Ascending aorta (tissue), 2 donors: ENCODE measurements around the gene OR51B4. TPM values are rescaled to one million over a fixed set of nuclear protein-coding genes. Genes with fewer than 3 reads are reported as not detected.
"Not testable (repeated sequence)": the region's sequence is repeated elsewhere in the genome, so short reads cannot be mapped to it uniquely, and the experiment has no call there.

ENCODE experiments used
- DNase-seq, 2 donors: peaks; one replicate each; pipeline ENCODE4 v3.0.0-alpha.2; 2019; ENCODE audit warnings: low spot score in 2 of 2
- H3K27ac ChIP-seq, 2 donors: fragments of 200-600 bp; sonication (generic); one replicate each; pipeline ENCODE4 v1.5.1; 2016 to 2017; ENCODE audit warnings: mild to moderate bottlenecking in 1 of 2
- H3K27me3 ChIP-seq: fragments of 200-600 bp; sonication (generic); one replicate; pipeline ENCODE4 v1.5.1; 2017
- H3K36me3 ChIP-seq, 2 donors: fragments of 200-600 bp; sonication (generic); one replicate each; pipeline ENCODE4 v1.5.1; 2016
- H3K4me1 ChIP-seq, 2 donors: fragments of 200-600 bp; sonication (generic); one replicate each; pipeline ENCODE4 v1.5.1; 2016 to 2017; ENCODE audit warnings: mild to moderate bottlenecking in 1 of 2
- H3K4me3 ChIP-seq, 2 donors: fragments of 200-600 bp; sonication (generic); one replicate each; pipeline ENCODE4 v1.5.1; 2016 to 2017; ENCODE audit warnings: mild to moderate bottlenecking in 1 of 2
- H3K9me3 ChIP-seq, 2 donors: fragments of 200-600 bp; sonication (generic); one replicate each; pipeline ENCODE4 v1.5.1; 2016
- intact Hi-C: fragments of 100-400 bp; cut with DNase I; formaldehyde crosslinking; loops from one replicate; pipeline ENCODE4 v1.15.1; 2023
- total RNA-seq: library from RNA; depleted of rRNA; stranded (reverse); fragments of >200 nt; gene quantifications from one replicate; pipeline ENCODE4 v1.1.0, GENCODE V29; 2016
- TF ChIP-seq, protein P1 (sequence below), 3 experiments: fragments of 200-600 bp in 2 of 3; fragments of 450-650 bp in 1 of 3; sonication (generic) in 2 of 3; IDR thresholded peaks; one replicate each; pipeline ENCODE4 v1.5.1; 2016 to 2019; ENCODE audit warnings: antibody characterized with exemption in 3 of 3, mild to moderate bottlenecking in 1 of 3, moderate library complexity in 1 of 3

The OR51B4 gene
- total RNA-seq, 1 donor from 2014 or later, result not detected

DNA sequence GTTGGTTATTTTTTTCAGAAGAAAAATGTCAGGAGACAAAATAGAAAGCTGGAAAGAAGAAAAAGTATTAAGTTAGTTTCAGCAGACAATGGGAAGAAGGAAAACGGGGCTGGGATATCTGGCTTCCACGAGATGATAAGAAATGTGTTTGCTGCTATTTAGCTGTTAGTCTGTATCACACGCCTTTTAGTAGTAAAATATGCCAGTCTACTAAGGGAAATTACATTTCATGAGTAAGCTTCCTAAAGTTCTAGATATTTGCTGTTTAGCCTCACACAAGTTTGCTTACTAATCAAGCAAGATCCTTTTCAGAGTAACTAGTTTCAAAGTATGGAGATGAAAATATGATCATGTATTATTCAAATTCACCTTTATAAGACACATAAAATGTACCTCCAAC, 1.5 kb downstream of the OR51B4 start:
- DNase-seq, result no peak
- intact Hi-C loops, result no loop called here
- no peaks in the 10 kb centered on the region for H3K27me3 ChIP-seq
- H3K4me3 ChIP-seq, result no peak overlapping the region
- H3K9me3 ChIP-seq, result no peaks in the 10 kb centered on the region
- H3K4me1 ChIP-seq, result no peaks in the 10 kb centered on the region
- TF ChIP-seq, protein P1, sequence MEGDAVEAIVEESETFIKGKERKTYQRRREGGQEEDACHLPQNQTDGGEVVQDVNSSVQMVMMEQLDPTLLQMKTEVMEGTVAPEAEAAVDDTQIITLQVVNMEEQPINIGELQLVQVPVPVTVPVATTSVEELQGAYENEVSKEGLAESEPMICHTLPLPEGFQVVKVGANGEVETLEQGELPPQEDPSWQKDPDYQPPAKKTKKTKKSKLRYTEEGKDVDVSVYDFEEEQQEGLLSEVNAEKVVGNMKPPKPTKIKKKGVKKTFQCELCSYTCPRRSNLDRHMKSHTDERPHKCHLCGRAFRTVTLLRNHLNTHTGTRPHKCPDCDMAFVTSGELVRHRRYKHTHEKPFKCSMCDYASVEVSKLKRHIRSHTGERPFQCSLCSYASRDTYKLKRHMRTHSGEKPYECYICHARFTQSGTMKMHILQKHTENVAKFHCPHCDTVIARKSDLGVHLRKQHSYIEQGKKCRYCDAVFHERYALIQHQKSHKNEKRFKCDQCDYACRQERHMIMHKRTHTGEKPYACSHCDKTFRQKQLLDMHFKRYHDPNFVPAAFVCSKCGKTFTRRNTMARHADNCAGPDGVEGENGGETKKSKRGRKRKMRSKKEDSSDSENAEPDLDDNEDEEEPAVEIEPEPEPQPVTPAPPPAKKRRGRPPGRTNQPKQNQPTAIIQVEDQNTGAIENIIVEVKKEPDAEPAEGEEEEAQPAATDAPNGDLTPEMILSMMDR (IDR thresholded peaks at IDR 0.05), result no peak
- H3K27ac ChIP-seq, result no peak overlapping the region
- H3K36me3 ChIP-seq, result no peaks in the 10 kb centered on the region

DNA sequence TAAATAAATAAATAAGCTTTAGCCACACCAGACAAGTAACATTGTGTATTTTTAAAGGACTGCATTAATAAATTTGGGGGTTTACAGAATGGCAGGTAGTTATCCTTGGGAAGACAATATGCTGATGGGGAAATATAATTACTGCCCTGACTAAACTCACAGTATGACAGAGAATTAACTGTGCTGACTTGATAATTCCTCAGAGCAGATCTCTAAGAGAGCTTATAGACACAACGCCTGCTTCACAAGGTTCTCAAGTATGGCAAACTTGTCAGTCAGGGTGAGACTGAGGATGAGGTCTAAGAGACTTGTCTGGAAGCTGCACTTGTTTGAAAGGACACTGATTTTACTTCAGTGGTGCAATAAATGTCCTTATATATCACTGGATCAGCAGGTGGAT, 3.3 kb downstream of the OR51B4 start:
- intact Hi-C loops, result no loop called here
- no peaks in the 10 kb centered on the region for H3K27me3 ChIP-seq
- DNase-seq, result no peak

DNA sequence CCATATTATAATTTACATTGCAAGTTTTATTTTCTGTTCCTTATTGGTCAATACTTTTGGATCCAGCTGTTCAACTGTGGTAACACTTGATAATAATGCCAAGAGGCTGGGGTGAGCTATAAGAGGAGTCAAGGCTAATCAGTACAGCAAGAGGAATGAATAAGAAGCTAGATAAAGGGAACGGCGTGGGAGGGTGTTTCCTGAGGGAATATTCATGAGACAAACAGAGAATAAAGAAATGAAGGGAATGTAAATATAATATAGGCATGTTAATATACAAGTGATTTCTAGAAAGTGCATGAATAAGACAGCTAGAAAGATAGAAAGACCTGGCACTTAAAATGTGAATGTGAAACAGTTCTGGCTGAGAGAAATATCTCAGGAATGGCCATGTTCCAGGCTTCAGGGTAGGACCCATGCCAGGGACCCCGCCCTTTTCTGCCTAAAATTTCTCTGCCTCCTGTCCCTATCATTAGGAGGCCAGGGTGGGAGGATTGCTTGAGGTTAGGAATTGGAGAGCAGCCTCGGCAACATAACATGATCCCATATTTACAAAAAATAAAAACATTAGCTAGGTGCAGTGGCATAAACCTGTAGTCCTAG, 3.9 kb downstream of the OR51B4 start:
- no peak overlapping the region for H3K27ac ChIP-seq
- H3K4me3 ChIP-seq, result no peak overlapping the region
- TF ChIP-seq, protein P1 (IDR thresholded peaks at IDR 0.05), result no peak
- intact Hi-C loops, result no loop called here
- DNase-seq, result no peak
- H3K4me1 ChIP-seq, result no peaks in the 10 kb centered on the region
- no peaks in the 10 kb centered on the region for H3K36me3 ChIP-seq
- H3K9me3 ChIP-seq, result no peaks in the 10 kb centered on the region
- H3K27me3 ChIP-seq, result no peaks in the 10 kb centered on the region

More for the DNA sequence above, 3.3 kb downstream of the OR51B4 start:
- H3K4me1 ChIP-seq, result no peaks in the 10 kb centered on the region
- no peak overlapping the region for H3K4me3 ChIP-seq
- no peaks in the 10 kb centered on the region for H3K36me3 ChIP-seq
- H3K27ac ChIP-seq, result no peak overlapping the region
- TF ChIP-seq, protein P1 (IDR thresholded peaks at IDR 0.05), result no peak
- H3K9me3 ChIP-seq, result no peaks in the 10 kb centered on the region

DNA sequence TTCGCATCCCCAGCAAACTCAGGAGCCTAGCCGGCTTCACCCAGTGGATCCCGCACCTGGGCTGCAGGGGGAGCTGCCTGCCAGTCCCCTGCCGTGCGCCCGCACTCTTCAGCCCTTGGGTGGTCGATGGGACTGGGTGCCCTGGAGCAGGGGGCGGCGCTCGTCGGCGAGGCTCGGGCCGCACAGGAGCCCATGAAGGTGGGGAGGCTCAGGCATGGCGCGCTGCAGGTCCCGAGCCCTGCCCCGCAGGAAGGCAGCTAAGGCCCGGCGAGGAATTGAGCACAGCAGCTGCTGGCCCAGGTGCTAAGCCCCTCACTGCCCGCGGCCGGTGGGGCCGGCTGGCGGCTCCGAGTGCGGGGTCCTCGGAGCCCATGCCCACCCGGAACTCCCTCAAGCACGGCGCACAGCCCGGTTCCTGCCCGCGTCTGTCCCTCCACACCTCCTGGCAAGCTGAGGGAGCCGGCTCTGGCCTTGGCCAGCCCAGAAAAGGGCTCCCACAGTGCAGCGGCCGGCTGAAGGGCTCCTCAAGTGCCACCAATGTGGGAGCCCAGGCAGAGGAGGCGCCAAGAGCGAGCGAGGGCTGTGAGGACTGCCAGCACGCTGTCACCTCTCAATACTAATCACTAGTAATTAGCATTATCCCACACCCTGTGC, 7.3 kb downstream of the OR51B4 start:
- H3K9me3 ChIP-seq, intact Hi-C loops, H3K27ac ChIP-seq, H3K27me3 ChIP-seq, H3K4me3 ChIP-seq, H3K4me1 ChIP-seq, H3K36me3 ChIP-seq, DNase-seq: not testable (repeated sequence)

DNA sequence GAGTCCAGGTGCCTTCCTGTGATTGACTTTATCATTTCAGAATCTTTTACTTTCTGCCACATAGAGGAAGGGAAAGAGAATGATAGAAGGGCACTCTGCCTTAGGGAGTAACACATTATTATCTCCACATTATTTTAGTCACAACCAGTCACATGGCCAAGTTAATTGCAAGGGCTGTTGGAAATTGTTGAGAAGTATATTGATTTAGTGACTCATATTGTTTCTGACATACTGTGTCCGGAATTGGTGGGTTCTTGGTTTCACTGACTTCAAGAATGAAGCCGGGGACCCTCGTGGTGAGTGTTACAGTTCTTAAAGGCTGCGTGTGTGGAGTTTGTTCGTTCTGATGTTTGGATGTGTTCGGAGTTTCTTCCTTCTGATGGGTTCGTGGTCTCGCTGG, 8.7 kb downstream of the OR51B4 start:
- TF ChIP-seq, protein P1 (IDR thresholded peaks at IDR 0.05), result no peak

DNA sequence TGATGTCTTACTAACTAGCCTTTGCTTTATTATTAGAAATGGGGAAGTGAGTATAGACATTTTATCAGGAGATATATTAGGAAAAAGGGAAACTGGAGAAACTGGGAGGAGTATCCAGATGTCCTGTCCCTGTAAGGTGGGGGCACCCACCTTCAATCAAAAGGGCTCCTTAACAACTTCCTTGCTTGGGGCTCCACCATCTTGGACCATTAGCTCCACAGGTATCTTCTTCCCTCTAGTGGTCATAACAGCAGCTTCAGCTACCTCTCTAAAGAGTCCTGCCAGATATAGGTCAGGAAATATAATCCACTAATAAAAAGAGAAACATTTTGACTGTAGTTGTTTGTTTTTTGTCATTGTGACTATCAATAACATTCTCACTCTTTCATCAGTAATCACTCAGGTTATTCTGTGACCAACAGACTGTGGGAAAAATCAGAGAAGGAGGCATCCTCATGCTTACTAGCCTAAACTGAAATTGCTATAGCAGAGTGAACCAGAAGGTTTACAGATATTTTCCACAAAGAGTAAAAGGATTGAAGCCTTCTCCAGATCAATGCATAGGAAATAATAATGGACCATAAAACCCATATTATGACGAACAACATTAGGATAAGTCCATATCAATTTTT, 10.4 kb downstream of the OR51B4 start:
- H3K27me3 ChIP-seq, result no peaks in the 10 kb centered on the region
- H3K4me3 ChIP-seq, result no peak overlapping the region
- no peaks in the 10 kb centered on the region for H3K9me3 ChIP-seq
- H3K27ac ChIP-seq, result no peak overlapping the region
- H3K4me1 ChIP-seq, result no peaks in the 10 kb centered on the region
- no peak for DNase-seq
- TF ChIP-seq, protein P1 (IDR thresholded peaks at IDR 0.05), result no peak
- H3K36me3 ChIP-seq, result no peaks in the 10 kb centered on the region
- intact Hi-C loops, result no loop called here

More for the DNA sequence above, 8.7 kb downstream of the OR51B4 start:
- intact Hi-C loops, result no loop called here
- Histone ChIP-seq H3K4me3 (no peak overlapping the region), H3K36me3 (no peaks in the 10 kb centered on the region), H3K4me1 (no peaks in the 10 kb centered on the region), H3K27ac (no peak overlapping the region), H3K27me3 (no peaks in the 10 kb centered on the region), H3K9me3 (no peaks in the 10 kb centered on the region)
- DNase-seq, result no peak
